ENCODE data around the gene GNG14.

Gene GNG14

GRCh38 chr19:12672744-12673143 is 15.1 kb upstream of the GNG14 start:
- H3K4me1 ChIP-seq (ENCODE audit: low read depth, poor library complexity, severe bottlenecking), result peaks cover 21% of the 10 kb centered on the region
- no peak for TF ChIP-seq CTCF (conservative IDR thresholded peaks at IDR 0.05; ENCODE audit: low read depth, low read length)
- no peaks in the 10 kb centered on the region for H4K20me1 ChIP-seq (ENCODE audit: insufficient read depth)
- no peaks in the 10 kb centered on the region for H3K27me3 ChIP-seq (ENCODE audit: insufficient read depth, low read depth)
- no peak overlapping the region for H3K27ac ChIP-seq
- H3K79me2 ChIP-seq (ENCODE audit: insufficient read depth, low read depth), result 0 out of 2 replicates have a peak, but pooled peaks cover 6% of the 10 kb centered on the region
- no peak overlapping the region for H3K9ac ChIP-seq
- no peak overlapping the region for H3K4me2 ChIP-seq
- no peak overlapping the region for H2AFZ ChIP-seq (ENCODE audit: low read depth)
- no peak overlapping the region for H3K4me3 ChIP-seq (IDR thresholded peaks at IDR 0.05; ENCODE audit: insufficient read depth, low read depth, low read length)
- H3K36me3 ChIP-seq (ENCODE audit: insufficient read depth), result no peaks in the 10 kb centered on the region

GRCh38 chr19:12675399-12675798 is 12.4 kb upstream of the GNG14 start:
- Histone ChIP-seq H3K4me3 (IDR thresholded peaks at IDR 0.05; ENCODE audit: insufficient read depth, low read depth, low read length) (no peak overlapping the region), H3K36me3 (ENCODE audit: insufficient read depth) (no peaks in the 10 kb centered on the region), H3K27me3 (ENCODE audit: insufficient read depth, low read depth) (no peaks in the 10 kb centered on the region), H4K20me1 (ENCODE audit: insufficient read depth) (no peaks in the 10 kb centered on the region), H3K79me2 (ENCODE audit: insufficient read depth, low read depth) (peaks cover 11% of the 10 kb centered on the region), H2AFZ (ENCODE audit: low read depth) (no peak overlapping the region), H3K4me1 (ENCODE audit: low read depth, poor library complexity, severe bottlenecking) (peaks cover 9% of the 10 kb centered on the region), H3K27ac (no peak overlapping the region), H3K4me2 (no peak overlapping the region), H3K9ac (no peak overlapping the region)
- no peak for TF ChIP-seq CTCF (conservative IDR thresholded peaks at IDR 0.05; ENCODE audit: low read depth, low read length)

GRCh38 chr19:12675940-12676339 is 11.9 kb upstream of the GNG14 start:
- Histone ChIP-seq H4K20me1 (ENCODE audit: insufficient read depth) (no peaks in the 10 kb centered on the region), H3K27me3 (ENCODE audit: insufficient read depth, low read depth) (no peaks in the 10 kb centered on the region)
- no peak for TF ChIP-seq CTCF (conservative IDR thresholded peaks at IDR 0.05; ENCODE audit: low read depth, low read length)

GRCh38 chr19:12676384-12676792 is 11.4 kb upstream of the GNG14 start:
- Histone ChIP-seq H2AFZ (ENCODE audit: low read depth) (no peak overlapping the region), H4K20me1 (ENCODE audit: insufficient read depth) (no peaks in the 10 kb centered on the region), H3K36me3 (ENCODE audit: insufficient read depth) (no peaks in the 10 kb centered on the region), H3K27me3 (ENCODE audit: insufficient read depth, low read depth) (no peaks in the 10 kb centered on the region), H3K4me2 (no peak overlapping the region), H3K27ac (no peak overlapping the region), H3K4me3 (IDR thresholded peaks at IDR 0.05; ENCODE audit: insufficient read depth, low read depth, low read length) (no peak overlapping the region), H3K79me2 (ENCODE audit: insufficient read depth, low read depth) (peaks cover 12% of the 10 kb centered on the region), H3K4me1 (ENCODE audit: low read depth, poor library complexity, severe bottlenecking) (peaks cover 6% of the 10 kb centered on the region), H3K9ac (no peak overlapping the region)
- TF ChIP-seq CTCF (conservative IDR thresholded peaks at IDR 0.05; ENCODE audit: low read depth, low read length), result peak; percentile 90

More at GRCh38 chr19:12675940-12676339, 11.9 kb upstream of the GNG14 start:
- Histone ChIP-seq H2AFZ (ENCODE audit: low read depth) (no peak overlapping the region), H3K27ac (no peak overlapping the region), H3K9ac (no peak overlapping the region), H3K4me2 (no peak overlapping the region), H3K4me1 (ENCODE audit: low read depth, poor library complexity, severe bottlenecking) (peaks cover 6% of the 10 kb centered on the region), H3K4me3 (IDR thresholded peaks at IDR 0.05; ENCODE audit: insufficient read depth, low read depth, low read length) (no peak overlapping the region), H3K79me2 (ENCODE audit: insufficient read depth, low read depth) (peaks cover 12% of the 10 kb centered on the region), H3K36me3 (ENCODE audit: insufficient read depth) (no peaks in the 10 kb centered on the region)
